ENCODE data around the gene PPP5C.
"Not testable (repeated sequence)": the region's sequence is repeated elsewhere in the genome, so short reads cannot be mapped to it uniquely, and the experiment has no call there.

Gene PPP5C

DNA sequence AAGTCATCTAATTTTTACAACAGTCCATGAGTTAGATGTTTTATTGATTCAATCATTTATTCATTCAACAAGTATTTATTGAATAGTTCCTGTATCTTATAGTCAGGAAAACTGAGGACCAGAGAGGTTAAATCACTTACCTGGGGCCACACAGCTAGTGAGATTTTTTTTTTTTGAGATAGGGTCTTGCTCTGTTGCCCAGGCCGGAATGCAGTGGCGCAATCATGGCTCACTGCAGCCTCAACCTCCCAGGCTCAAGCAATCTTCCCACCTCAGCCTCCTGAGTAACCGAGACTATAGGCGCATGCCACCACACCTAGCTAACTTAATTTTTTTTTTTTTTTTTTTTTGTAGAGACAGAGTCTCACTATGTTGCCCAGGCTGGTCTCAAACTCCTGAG lies 88.8 kb downstream of the PPP5C start:
- DNase-seq: not testable (repeated sequence)
